K562 (cell line): ENCODE measurements around the gene CCDC33.

Experiments
- CHD1 ChIP-seq: fragments of 200-600 bp; sonication (generic); IDR thresholded peaks from one replicate; pipeline ENCODE4 v1.6.1; 2012; ENCODE audit warnings: mild to moderate bottlenecking, moderate library complexity, low read length, inconsistent platforms
- CHD4 ChIP-seq: fragments of 200-600 bp; sonication (generic); IDR thresholded peaks from 3 replicates; pipeline ENCODE4 v1.6.1; 2012; ENCODE audit warnings: low read depth, mild to moderate bottlenecking, mixed read lengths, low read length, inconsistent platforms; ENCODE audit not compliant: insufficient read depth, insufficient replicate concordance, poor library complexity, severe bottlenecking
- NR4A1 ChIP-seq, 2 experiments: fragments of 250-450 bp in 1 of 2; fragments of 450-650 bp in 1 of 2; sonication (Bioruptor Pico) in 1 of 2; IDR thresholded peaks; 2 replicates each; pipeline versions ENCODE4 v1.4.0 to v1.6.1; 2016 to 2020; ENCODE audit warnings: mild to moderate bottlenecking in 2 of 2, missing compliant biosample characterization in 1 of 2, missing genetic modification characterization in 1 of 2, moderate library complexity in 1 of 2
- PATZ1 ChIP-seq: fragments of 250-450 bp; sonication (Bioruptor Pico); IDR thresholded peaks from 2 replicates; pipeline ENCODE4 v1.5.0; 2020; ENCODE audit warnings: mild to moderate bottlenecking, borderline replicate concordance
- RBM14 ChIP-seq: fragments of 200-400 bp; formaldehyde crosslinking; IDR thresholded peaks from 2 replicates; pipeline ENCODE4 v1.6.1; 2018; ENCODE audit warnings: low read depth, mild to moderate bottlenecking, low read length, moderate library complexity, borderline replicate concordance; ENCODE audit not compliant: insufficient read depth
- SMARCC2 ChIP-seq: fragments of 450-650 bp; IDR thresholded peaks from 2 replicates; pipeline ENCODE4 v1.6.1; 2017; ENCODE audit warnings: antibody characterized with exemption, moderate library complexity, mild to moderate bottlenecking, low read depth
- U2AF1 ChIP-seq: fragments of 200-400 bp; formaldehyde crosslinking; optimal IDR thresholded peaks from 2 replicates; pipeline ENCODE3; 2017; ENCODE audit warnings: mild to moderate bottlenecking, low read depth, low read length, moderate library complexity
- YY1 ChIP-seq, 3 experiments: IDR thresholded peaks; 2 replicates each; pipeline ENCODE4 v1.6.1; 2011; ENCODE audit warnings: low read length in 2 of 3, mild to moderate bottlenecking in 2 of 3, moderate library complexity in 2 of 3, borderline replicate concordance in 1 of 3, control low read depth in 1 of 3, low read depth in 1 of 3; ENCODE audit not compliant: insufficient read depth in 3 of 3, insufficient replicate concordance in 2 of 3, control insufficient read depth in 1 of 3, insufficient read length in 1 of 3; ENCODE audit errors: extremely low read depth in 1 of 3
- ZNF324 ChIP-seq: fragments of 250-450 bp; sonication (Bioruptor Pico); IDR thresholded peaks from 2 replicates; pipeline ENCODE4 v1.4.0; 2020; ENCODE audit warnings: mild to moderate bottlenecking
- ZNF830 ChIP-seq: fragments of 250-450 bp; sonication (Bioruptor Pico); IDR thresholded peaks from 2 replicates; pipeline ENCODE4 v1.5.0; 2021; ENCODE audit warnings: mild to moderate bottlenecking
- TF ChIP-seq, protein P1 (sequence below): fragments of 450-650 bp; IDR thresholded peaks from 2 replicates; pipeline ENCODE4 v1.6.1; 2016; ENCODE audit warnings: antibody characterized with exemption
- TF ChIP-seq, protein P2 (sequence below), 3 experiments: IDR thresholded peaks in 2 of 3; conservative IDR thresholded peaks in 1 of 3; 2 replicates each; pipeline ENCODE4 v1.5.1; 2011 to 2012; ENCODE audit warnings: low read length in 3 of 3, mild to moderate bottlenecking in 3 of 3, control low read depth in 2 of 3, improper control_type of control experiment in 1 of 3, inconsistent platforms in 1 of 3, low read depth in 1 of 3, mixed read lengths in 1 of 3, moderate library complexity in 1 of 3; ENCODE audit not compliant: insufficient read depth in 2 of 3
- TF ChIP-seq, protein P3 (sequence below): sonication (generic); formaldehyde crosslinking; IDR thresholded peaks from 2 replicates; pipeline ENCODE4 v1.9.0; 2022; ENCODE audit warnings: mild to moderate bottlenecking, missing genetic modification reagents
- TF ChIP-seq, protein P4 (sequence below): sonication (generic); formaldehyde crosslinking; IDR thresholded peaks from 2 replicates; pipeline ENCODE4 v1.8.0; 2022; ENCODE audit warnings: mild to moderate bottlenecking, missing genetic modification reagents

DNA sequence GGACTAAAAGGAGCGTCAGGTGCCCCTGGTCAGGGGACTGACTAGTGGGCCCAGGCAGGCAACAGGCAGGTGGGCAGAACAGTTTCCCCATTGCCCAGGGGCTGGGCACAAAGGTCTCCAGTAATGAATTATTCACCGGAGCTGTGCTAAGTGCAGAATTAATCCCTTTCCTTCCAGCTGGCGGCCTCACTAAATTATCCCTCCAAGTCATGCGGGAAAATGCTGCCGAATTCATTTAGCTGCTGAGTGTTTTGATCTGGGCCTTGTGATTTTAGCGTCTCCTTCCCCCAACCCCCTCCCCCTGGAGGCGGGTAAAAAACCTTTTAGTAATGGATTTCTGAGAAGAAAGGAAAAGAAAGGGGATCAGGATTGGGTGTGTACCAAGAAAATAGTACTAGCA is 47.2 kb downstream of the CCDC33 start:
- TF ChIP-seq, protein P1, sequence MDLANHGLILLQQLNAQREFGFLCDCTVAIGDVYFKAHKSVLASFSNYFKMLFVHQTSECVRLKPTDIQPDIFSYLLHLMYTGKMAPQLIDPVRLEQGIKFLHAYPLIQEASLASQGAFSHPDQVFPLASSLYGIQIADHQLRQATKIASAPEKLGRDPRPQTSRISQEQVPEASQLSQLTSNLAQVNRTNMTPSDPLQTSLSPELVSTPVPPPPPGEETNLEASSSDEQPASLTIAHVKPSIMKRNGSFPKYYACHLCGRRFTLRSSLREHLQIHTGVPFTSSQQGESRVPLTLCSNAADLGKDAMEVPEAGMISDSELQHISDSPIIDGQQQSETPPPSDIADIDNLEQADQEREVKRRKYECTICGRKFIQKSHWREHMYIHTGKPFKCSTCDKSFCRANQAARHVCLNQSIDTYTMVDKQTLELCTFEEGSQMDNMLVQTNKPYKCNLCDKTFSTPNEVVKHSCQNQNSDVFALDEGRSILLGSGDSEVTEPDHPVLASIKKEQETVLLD = no peak
- TF ChIP-seq, protein P2, sequence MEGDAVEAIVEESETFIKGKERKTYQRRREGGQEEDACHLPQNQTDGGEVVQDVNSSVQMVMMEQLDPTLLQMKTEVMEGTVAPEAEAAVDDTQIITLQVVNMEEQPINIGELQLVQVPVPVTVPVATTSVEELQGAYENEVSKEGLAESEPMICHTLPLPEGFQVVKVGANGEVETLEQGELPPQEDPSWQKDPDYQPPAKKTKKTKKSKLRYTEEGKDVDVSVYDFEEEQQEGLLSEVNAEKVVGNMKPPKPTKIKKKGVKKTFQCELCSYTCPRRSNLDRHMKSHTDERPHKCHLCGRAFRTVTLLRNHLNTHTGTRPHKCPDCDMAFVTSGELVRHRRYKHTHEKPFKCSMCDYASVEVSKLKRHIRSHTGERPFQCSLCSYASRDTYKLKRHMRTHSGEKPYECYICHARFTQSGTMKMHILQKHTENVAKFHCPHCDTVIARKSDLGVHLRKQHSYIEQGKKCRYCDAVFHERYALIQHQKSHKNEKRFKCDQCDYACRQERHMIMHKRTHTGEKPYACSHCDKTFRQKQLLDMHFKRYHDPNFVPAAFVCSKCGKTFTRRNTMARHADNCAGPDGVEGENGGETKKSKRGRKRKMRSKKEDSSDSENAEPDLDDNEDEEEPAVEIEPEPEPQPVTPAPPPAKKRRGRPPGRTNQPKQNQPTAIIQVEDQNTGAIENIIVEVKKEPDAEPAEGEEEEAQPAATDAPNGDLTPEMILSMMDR (IDR thresholded peaks at IDR 0.05 in 2 of 3, conservative IDR thresholded peaks at IDR 0.05 in 1 of 3; ENCODE audit: insufficient read depth in 2 of 3, low read depth in 1 of 3, low read length in 3 of 3) = no peak
- TF ChIP-seq U2AF1 (no peak), PATZ1 (no peak), ZNF830 (CRISPR knock-in tag) (no peak), YY1 (IDR thresholded peaks at IDR 0.05; ENCODE audit: borderline replicate concordance in 1 of 3, control insufficient read depth in 1 of 3, extremely low read depth in 1 of 3, insufficient read depth in 3 of 3, insufficient read length in 1 of 3, insufficient replicate concordance in 2 of 3, low read depth in 1 of 3, low read length in 2 of 3) (no peak), CHD1 (no peak), NR4A1 (CRISPR knock-in tag; IDR thresholded peaks at IDR 0.05) (no peak), NR4A1 (tag; IDR thresholded peaks at IDR 0.05) (no peak), ZNF324 (CRISPR knock-in tag) (no peak), RBM14 (no peak), CHD4 (no peak), SMARCC2 (no peak)
- TF ChIP-seq, protein P3, sequence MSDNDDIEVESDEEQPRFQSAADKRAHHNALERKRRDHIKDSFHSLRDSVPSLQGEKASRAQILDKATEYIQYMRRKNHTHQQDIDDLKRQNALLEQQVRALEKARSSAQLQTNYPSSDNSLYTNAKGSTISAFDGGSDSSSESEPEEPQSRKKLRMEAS (CRISPR knock-in tag) = no peak
- TF ChIP-seq, protein P4, sequence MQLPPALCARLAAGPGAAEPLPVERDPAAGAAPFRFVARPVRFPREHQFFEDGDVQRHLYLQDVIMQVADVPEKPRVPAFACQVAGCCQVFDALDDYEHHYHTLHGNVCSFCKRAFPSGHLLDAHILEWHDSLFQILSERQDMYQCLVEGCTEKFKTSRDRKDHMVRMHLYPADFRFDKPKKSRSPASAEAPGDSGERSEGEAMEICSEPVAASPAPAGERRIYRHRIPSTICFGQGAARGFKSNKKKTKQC (CRISPR knock-in tag) = no peak
